ENCODE measurements around the gene KRTAP12-4. TPM values are rescaled to one million over a fixed set of nuclear protein-coding genes. Genes with fewer than 3 reads are reported as not detected.
"Not testable (repeated sequence)": the region's sequence is repeated elsewhere in the genome, so short reads cannot be mapped to it uniquely, and the experiment has no call there.

The KRTAP12-4 gene
- total RNA-seq, 1 experiment from 2014 or later = not detected

- Histone ChIP-seq H3K4me3 (ENCODE audit: insufficient read depth, low read depth, low read length) (no peak overlapping the region), H3K36me3 (replicated peaks; ENCODE audit: control insufficient read depth, insufficient read depth, low read length) (no peaks in the 10 kb centered on the region), H3K27me3 (ENCODE audit: control insufficient read depth, insufficient read depth, low read length) (no peaks in the 10 kb centered on the region)
- DNase-seq = peak; percentile 63
Measured at GRCh38 chr21:44617071-44617501, 37.4 kb downstream of the KRTAP12-4 start.

GRCh38 chr21:44616591-44616926, 37.9 kb downstream of the KRTAP12-4 start:
- H3K4me3 ChIP-seq (ENCODE audit: insufficient read depth, low read depth, low read length) = no peak overlapping the region
- no peaks in the 10 kb centered on the region for H3K27me3 ChIP-seq (ENCODE audit: control insufficient read depth, insufficient read depth, low read length)
- no peaks in the 10 kb centered on the region for H3K36me3 ChIP-seq (replicated peaks; ENCODE audit: control insufficient read depth, insufficient read depth, low read length)
- DNase-seq = no peak

GRCh38 chr21:44615911-44616590, 38.4 kb downstream of the KRTAP12-4 start:
- Histone ChIP-seq H3K36me3 (replicated peaks; ENCODE audit: control insufficient read depth, insufficient read depth, low read length) (no peaks in the 10 kb centered on the region), H3K27me3 (ENCODE audit: control insufficient read depth, insufficient read depth, low read length) (no peaks in the 10 kb centered on the region)
- peak; percentile 42 for DNase-seq

GRCh38 chr21:44615466-44615865, 39.0 kb downstream of the KRTAP12-4 start:
- H3K27me3 ChIP-seq (ENCODE audit: control insufficient read depth, insufficient read depth, low read length) = no peaks in the 10 kb centered on the region
- H3K36me3 ChIP-seq (replicated peaks; ENCODE audit: control insufficient read depth, insufficient read depth, low read length) = no peaks in the 10 kb centered on the region
- no peak overlapping the region for H3K4me3 ChIP-seq (ENCODE audit: insufficient read depth, low read depth, low read length)
- DNase-seq = peak; percentile 46

More at GRCh38 chr21:44615911-44616590, 38.4 kb downstream of the KRTAP12-4 start:
- H3K4me3 ChIP-seq (ENCODE audit: insufficient read depth, low read depth, low read length) = no peak overlapping the region

- DNase-seq = no peak
- no peaks in the 10 kb centered on the region for H3K36me3 ChIP-seq (replicated peaks; ENCODE audit: control insufficient read depth, insufficient read depth, low read length)
- H3K4me3 ChIP-seq (ENCODE audit: insufficient read depth, low read depth, low read length) = no peak overlapping the region
- no peaks in the 10 kb centered on the region for H3K27me3 ChIP-seq (ENCODE audit: control insufficient read depth, insufficient read depth, low read length)
Measured at GRCh38 chr21:44614961-44615391, 39.5 kb downstream of the KRTAP12-4 start.

GRCh38 chr21:44614161-44614631, 40.3 kb downstream of the KRTAP12-4 start:
- Histone ChIP-seq H3K27me3 (ENCODE audit: control insufficient read depth, insufficient read depth, low read length) (no peaks in the 10 kb centered on the region), H3K4me3 (ENCODE audit: insufficient read depth, low read depth, low read length) (no peak overlapping the region), H3K36me3 (replicated peaks; ENCODE audit: control insufficient read depth, insufficient read depth, low read length) (no peaks in the 10 kb centered on the region)
- DNase-seq = no peak

- Histone ChIP-seq H3K36me3 (replicated peaks; ENCODE audit: control insufficient read depth, insufficient read depth, low read length) (no peaks in the 10 kb centered on the region), H3K27me3 (ENCODE audit: control insufficient read depth, insufficient read depth, low read length) (no peaks in the 10 kb centered on the region), H3K4me3 (ENCODE audit: insufficient read depth, low read depth, low read length) (no peak overlapping the region)
- no peak for DNase-seq
Measured at GRCh38 chr21:44613386-44614155, 40.9 kb downstream of the KRTAP12-4 start.

GRCh38 chr21:44612669-44613229, 41.7 kb downstream of the KRTAP12-4 start:
- H3K36me3 ChIP-seq (replicated peaks; ENCODE audit: control insufficient read depth, insufficient read depth, low read length) = no peaks in the 10 kb centered on the region
- no peak overlapping the region for H3K4me3 ChIP-seq (ENCODE audit: insufficient read depth, low read depth, low read length)
- no peak for DNase-seq
- H3K27me3 ChIP-seq (ENCODE audit: control insufficient read depth, insufficient read depth, low read length) = no peaks in the 10 kb centered on the region

GRCh38 chr21:44612029-44612486, 42.4 kb downstream of the KRTAP12-4 start, which contains the start of gene KRTAP10-8:
Gene KRTAP10-8, plus strand, starts transcription at chr21:44612079. Its CDS starts 22 bp downstream, at chr21:44612101.
- H3K4me3 ChIP-seq (ENCODE audit: insufficient read depth, low read depth, low read length) = no peak within 1 kb of the TSS
- H3K27me3 ChIP-seq (ENCODE audit: control insufficient read depth, insufficient read depth, low read length) = no peaks in the 10 kb centered on the region
- DNase-seq = no peak
- no peaks in the 10 kb centered on the region for H3K36me3 ChIP-seq (replicated peaks; ENCODE audit: control insufficient read depth, insufficient read depth, low read length)

- no peak for DNase-seq
- Histone ChIP-seq H3K27me3 (ENCODE audit: control insufficient read depth, insufficient read depth, low read length) (no peaks in the 10 kb centered on the region), H3K4me3 (ENCODE audit: insufficient read depth, low read depth, low read length) (no peak overlapping the region), H3K36me3 (replicated peaks; ENCODE audit: control insufficient read depth, insufficient read depth, low read length) (no peaks in the 10 kb centered on the region)
Measured at GRCh38 chr21:44611551-44611950, 42.9 kb downstream of the KRTAP12-4 start.

GRCh38 chr21:44610157-44610843, 44.2 kb downstream of the KRTAP12-4 start:
- H3K27me3 ChIP-seq (ENCODE audit: control insufficient read depth, insufficient read depth, low read length); H3K4me3 ChIP-seq (ENCODE audit: insufficient read depth, low read depth, low read length); H3K36me3 ChIP-seq (replicated peaks; ENCODE audit: control insufficient read depth, insufficient read depth, low read length); DNase-seq: not testable (repeated sequence)

GRCh38 chr21:44609193-44609592, 45.3 kb downstream of the KRTAP12-4 start:
- DNase-seq = no peak
- H3K4me3 ChIP-seq (ENCODE audit: insufficient read depth, low read depth, low read length) = no peak overlapping the region
- H3K36me3 ChIP-seq (replicated peaks; ENCODE audit: control insufficient read depth, insufficient read depth, low read length) = no peaks in the 10 kb centered on the region
- no peaks in the 10 kb centered on the region for H3K27me3 ChIP-seq (ENCODE audit: control insufficient read depth, insufficient read depth, low read length)

GRCh38 chr21:44606495-44606894, 48.0 kb downstream of the KRTAP12-4 start:
- no peaks in the 10 kb centered on the region for H3K36me3 ChIP-seq (replicated peaks; ENCODE audit: control insufficient read depth, insufficient read depth, low read length)
- DNase-seq = no peak
- no peaks in the 10 kb centered on the region for H3K27me3 ChIP-seq (ENCODE audit: control insufficient read depth, insufficient read depth, low read length)
- H3K4me3 ChIP-seq (ENCODE audit: insufficient read depth, low read depth, low read length) = no peak overlapping the region

All from H7 (cell line).